Activated naive CD4-positive, alpha-beta T cell treated with Interleukin-2 at 50 U/mL for 16 hours (primary cell): ENCODE results near the gene DMRTC2.
"Not testable (repeated sequence)": the region's sequence is repeated elsewhere in the genome, so short reads cannot be mapped to it uniquely, and the experiment has no call there.

ENCODE experiments used
- DNase-seq: peaks from one replicate; pipeline ENCODE4 v3.0.0-alpha.2; 2020

Gene DMRTC2

DNA sequence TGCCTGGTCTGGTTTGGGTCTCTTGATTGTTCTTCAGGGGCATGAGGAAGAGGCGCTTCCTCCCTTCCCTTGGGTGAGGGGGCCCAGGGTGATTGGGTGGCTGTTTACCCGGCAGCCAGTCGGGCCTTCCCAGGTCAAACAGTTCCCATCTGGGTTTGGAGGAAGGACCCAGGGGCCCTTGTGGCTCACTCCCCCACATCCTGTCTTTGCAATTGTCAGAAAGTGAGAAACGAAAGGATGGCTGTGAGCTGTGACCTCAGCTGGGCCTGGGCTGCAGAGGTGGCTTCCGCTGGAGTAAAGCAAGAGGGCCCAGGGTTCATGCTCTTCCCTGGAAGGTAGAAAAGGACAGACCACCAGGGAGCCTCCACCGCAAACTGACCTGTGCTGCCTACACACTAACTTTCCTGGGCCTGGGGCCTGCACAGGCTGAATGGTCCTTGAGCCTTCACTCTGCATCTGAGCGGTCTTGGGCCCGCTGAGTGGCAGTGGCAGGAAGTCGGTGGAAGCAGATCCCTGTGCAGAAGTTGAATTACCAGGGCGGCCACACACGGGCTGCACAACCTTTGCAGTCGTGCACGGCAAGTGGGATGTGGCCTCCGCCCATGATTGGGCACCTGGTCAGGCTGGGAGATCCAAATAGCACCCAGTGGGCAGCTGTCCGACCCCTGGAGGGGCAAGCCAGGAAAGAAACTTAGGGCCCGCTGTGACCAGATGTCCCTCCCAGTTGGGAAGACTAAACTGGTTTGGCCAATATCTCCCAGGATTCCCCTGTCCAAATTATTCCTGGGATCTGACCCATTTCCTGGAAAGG lies 26.9 kb downstream of the DMRTC2 start:
- DNase-seq: peak; percentile 69

- DNase-seq: no peak
Measured at GRCh38 chr19:41872384-41872774, 27.5 kb downstream of the DMRTC2 start.

DNA sequence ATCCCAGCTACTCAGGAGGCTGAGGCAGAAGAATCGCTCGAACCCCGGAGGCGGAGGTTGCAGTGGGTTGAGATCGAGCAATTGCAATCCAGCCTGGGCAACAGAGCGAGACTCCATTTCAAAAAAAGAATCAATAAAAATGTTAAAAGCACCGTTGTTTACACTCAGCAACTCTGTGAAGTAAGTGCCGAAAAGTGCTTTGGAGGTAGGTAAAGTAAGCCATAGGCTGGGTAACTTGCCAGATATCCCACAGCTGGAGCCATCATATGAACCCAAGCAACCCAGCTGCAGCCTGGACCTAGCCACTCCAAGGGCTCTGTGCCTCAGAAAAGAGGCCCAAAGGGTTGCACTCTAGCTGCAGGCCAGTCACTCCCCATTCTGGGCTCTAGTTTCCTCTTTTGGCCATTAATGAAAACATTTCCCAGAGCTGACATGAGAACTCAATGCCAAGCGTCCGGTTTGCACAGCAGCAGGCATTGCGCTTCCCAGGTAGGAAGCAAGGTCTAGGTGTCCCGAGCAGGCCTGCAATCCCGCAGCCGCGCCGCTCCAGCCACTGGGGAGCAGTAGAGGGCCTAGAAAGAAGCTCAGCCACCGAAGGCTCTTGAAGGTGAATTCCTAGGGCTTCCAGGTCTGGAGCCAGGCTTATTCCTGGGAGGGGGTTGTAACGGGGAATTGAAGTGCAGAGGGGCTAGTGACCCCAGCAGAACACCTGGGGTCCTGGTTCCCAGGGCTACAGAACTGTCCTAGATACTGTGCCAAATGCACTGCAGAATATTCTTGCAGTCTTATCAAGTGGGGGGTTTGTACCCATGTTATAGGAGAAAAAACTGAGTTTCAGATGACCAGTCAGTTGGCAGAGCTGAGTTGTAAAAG lies 28.2 kb downstream of the DMRTC2 start:
- peak; percentile 75 for DNase-seq

- DNase-seq: not testable (repeated sequence)
Measured at GRCh38 chr19:41875973-41876372, 31.1 kb downstream of the DMRTC2 start.

DNA sequence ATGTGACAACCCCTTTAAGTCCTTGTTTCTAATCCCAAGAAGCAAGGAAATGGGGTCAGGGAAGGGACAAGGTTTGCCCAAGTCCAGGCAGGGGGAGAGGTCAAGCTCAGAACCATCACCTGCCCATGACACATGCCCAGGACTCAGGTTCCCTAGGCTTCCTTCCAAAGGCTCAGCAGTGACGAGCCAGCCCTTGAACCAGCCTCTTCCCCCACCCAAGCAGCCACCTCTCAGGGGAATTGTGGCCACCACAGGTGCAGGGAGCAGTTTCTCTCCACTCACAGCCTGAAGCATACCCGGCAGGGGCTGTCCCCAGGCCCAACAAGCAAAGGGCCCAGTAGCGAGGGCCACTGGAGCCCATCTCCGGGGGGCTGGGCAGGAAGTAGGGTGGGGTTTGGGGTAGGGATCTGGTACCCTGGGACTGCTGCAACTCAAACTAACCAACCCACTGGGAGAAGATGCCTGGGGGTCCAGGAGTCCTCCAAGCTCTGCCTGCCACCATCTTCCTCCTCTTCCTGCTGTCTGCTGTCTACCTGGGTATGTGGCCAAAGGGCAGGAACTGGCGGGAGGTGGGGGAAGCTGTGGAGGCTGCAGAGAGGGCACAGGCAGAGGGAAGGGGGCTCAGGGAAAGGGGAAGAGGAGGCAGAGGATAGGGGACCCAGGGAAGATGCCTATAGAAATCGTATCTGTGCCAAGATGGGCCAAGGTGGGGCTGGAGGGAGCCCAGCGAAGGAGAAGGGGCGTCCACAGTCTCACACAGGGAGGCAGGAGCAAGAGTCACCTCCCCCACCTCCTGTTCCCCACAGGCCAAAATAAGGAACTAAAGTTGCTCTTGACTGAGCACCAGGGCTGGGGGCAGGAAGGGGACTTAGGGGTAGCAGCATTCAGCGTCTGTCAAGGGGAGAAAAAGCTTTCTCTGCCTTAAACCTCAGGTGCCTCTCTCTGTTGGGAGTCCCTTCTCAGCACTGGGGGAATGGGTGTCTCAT lies 32.3 kb downstream of the DMRTC2 start, which contains the start of gene CD79A:
CD79A (plus strand) TSS at position 433 of the 986 bp plus-strand sequence; CDS start at position 459, 26 bp downstream.
- no peak for DNase-seq

DNA sequence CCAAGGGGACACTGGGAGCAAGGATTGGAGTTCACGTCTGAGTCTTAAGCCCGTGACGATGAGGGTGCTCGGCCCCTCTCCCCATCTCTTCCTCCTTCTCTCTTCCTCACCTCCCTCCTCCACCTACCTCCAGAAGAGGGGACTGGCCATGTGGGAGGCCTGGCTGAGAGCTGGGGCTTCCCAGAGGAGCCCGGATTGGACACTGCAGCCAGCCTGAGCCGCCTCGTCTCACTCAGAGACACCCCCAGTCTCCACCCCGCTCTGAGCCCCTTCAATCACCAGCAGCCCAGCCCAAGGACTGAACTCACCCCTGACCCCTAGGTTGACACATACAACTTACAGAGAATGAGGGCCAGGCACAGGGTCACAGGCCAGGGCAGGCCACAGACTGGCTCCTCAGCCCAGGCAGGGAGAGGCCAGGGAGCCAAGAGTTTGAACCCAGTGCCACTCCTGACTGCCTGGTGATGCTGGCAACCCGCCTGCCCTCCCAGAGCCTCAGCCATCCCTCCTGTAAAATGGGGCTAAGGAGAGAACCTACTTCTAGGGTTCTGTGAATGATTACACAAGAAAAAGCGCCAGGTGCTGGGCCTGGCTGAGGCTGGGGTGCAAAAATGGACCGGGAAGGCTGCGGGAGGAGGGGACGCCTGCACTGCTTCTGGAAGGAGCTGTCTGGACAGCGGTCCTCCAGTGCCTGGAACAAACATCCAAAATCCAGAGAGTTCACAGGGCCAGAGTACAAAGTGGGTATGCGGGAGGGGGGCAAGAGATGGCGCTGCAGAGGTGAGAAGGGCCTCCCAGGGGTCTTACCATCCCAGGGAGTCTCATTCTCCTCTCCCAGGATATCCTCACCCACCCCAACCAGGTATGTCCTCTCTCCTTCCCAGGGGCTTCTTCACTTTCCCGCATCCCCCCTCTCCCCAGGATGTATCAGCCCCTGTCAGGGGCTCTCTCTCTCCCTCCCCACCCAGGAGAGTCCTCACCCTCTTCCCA lies 33.4 kb downstream of the DMRTC2 start:
- no peak for DNase-seq

- DNase-seq: no peak
Measured at GRCh38 chr19:41879080-41879479, 34.2 kb downstream of the DMRTC2 start.

GRCh38 chr19:41879670-41880328 lies 35.0 kb downstream of the DMRTC2 start:
- no peak for DNase-seq

- DNase-seq: no peak
Measured at GRCh38 chr19:41880329-41880708, 35.5 kb downstream of the DMRTC2 start.

DNA sequence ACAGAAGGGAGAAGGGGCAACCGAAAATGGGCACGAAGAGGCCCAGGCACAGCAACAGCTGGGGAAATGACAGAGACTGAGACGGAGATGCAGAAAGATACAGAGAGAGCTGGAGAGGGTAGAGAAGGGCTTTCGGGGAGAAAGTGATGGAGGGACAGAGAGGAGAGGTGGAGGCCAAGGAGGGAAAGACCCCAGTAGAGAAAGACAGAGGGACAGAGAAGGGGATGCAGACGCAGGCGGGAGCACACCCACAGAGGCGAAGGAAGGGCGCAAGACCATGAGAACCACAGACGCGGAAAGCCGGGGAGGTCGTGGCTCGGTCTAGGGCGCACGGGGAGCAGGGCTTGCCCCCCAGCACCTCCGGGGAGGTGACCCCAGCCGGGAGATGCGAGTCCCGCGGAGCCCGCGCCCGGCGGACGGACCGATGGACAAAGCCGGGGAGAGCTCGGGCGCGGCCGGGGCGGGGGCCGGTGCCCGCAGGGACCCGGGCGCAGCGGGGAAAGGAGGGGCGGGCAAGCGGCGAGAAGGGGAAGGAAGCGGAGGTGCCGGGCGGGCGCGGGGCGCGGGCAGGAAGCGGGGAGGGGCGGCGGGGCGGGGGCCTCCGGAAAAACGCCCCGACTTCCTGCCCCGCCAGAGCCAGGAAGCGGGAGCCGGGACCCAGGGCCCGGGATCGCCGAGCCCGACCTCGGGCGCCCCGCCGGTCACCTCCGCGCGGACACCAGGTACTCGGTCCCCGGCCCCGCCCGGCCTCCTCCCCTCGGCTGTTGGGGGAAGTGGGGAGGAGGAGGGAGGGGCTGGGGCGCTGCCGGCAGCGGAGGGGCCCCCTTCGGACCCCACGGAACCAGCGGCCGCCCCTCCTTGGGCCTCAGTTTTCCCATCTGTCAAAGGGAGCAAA lies 38.0 kb downstream of the DMRTC2 start, which contains the start of gene ARHGEF1:
ARHGEF1 (plus strand) TSS at position 617 of the 895 bp plus-strand sequence. CDS start 4,899 bp downstream, outside the sequence.
- DNase-seq: peak; percentile 60

- DNase-seq: peak; percentile 24
Measured at GRCh38 chr19:41883463-41883820, 38.6 kb downstream of the DMRTC2 start.

DNA sequence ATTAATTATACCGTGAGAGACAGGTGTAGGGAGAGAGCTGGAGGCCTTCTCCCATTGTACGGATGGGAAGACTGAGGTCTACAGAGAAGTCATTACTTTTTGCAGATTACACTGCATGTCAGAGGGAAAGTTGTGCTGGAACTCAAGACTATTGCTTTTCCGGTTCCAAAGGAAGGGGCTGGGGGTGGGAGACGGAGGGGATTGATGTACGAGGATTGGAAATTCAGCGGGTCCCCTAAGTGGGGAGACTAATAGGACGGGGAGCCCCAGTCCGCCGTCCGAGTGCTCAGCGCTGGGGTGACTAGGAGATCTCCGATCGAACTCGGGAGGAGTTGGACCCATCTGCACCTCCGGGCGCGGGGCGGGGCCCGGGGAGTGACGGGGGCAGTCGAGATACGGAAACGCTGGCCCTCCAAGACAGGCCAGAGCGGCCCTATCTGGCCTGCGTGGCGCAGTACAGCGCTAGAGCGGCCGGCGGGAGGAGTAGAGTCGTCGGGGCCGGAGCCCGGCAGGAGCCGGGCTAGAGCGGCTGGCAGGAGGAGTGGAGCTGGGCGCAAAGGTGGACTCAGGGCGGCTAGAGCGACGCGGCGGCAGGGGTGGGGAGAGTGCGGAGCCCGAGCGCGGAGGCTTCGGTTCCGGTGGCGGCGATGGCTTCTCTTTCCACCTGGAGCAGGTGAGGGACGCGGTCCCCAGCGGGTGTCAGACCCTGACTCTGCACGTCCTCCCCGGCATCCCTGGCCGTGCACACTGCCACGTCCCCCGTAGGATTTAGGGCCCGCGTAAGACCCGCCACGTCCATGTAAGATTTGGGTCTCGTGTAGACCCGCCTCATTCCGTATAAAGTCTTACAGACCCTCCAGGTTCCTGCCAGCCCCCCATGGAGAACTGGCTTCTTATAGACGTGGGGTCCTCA lies 39.2 kb downstream of the DMRTC2 start:
- DNase-seq: peak; percentile 87

- DNase-seq: peak; percentile 60
Measured at GRCh38 chr19:41886761-41887710, 42.2 kb downstream of the DMRTC2 start.

DNA sequence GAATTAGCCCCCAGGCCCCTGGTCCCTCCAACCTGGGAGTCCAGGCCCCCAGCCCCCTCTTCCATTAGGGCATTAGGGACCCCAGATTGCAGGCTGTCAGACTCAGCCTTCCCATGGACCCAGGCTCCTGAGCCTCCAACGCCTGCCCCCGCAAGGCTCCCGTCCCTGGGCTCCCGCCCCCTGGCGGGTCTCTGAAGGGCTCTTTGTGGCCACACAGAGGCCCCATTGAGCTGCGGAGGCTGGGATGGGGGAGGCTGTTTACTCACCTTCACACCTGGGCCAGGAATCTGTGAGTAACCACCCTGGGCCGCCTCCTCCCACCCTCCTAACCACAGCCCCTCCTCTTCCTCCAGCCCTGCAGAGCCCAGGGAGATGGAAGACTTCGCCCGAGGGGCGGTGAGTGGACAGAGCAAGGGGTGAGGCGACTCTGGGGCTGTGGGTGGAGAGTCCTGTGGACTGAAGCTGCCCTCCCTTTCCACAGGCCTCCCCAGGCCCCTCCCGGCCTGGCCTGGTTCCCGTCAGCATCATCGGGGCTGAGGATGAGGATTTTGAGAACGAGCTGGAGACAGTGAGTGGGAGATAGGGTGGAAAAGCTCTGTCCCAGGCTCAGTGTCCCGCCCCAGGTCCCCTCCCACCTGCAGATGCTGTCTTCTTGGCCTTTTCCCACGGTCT lies 43.0 kb downstream of the DMRTC2 start:
- DNase-seq: peak; percentile 90

DNA sequence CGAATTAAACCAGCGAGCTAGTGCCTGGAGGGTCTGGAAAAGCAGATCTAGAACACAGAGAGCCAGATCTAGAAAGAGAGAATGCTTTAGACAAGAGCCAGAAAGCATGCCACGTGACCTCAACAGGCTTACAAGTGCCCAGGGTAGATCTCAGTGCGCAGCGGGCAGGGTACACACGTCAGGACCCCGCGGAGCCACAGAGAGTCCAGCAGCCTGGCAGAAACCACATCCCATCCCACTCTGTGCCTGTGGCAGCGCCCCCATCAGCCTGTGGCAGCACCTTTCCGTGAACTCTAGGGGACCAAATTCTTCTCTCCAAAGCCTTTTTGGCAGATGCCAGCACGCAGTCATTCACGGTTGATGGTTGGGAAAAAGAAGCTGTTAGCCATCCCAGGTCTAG lies 44.1 kb downstream of the DMRTC2 start:
- DNase-seq: no peak

GRCh38 chr19:41889896-41890295 lies 45.1 kb downstream of the DMRTC2 start:
- DNase-seq: no peak

GRCh38 chr19:41890936-41891335 lies 46.1 kb downstream of the DMRTC2 start:
- no peak for DNase-seq
